Measurements from ENCODE around the gene ZNF169.
"Not testable (repeated sequence)": the region's sequence is repeated elsewhere in the genome, so short reads cannot be mapped to it uniquely, and the experiment has no call there.

ZNF169 gene

GRCh38 chr9:94281101-94281500 is 22.0 kb downstream of the ZNF169 start:
- H3K27ac ChIP-seq = no peak overlapping the region

GRCh38 chr9:94286116-94286515 is 27.0 kb downstream of the ZNF169 start:
- H3K27ac ChIP-seq = no peak overlapping the region
- DNase-seq (ENCODE audit: low read depth, low spot score) = no peak

More at GRCh38 chr9:94281101-94281500, 22.0 kb downstream of the ZNF169 start:
- DNase-seq (ENCODE audit: low read depth, low spot score) = no peak

- H3K27ac ChIP-seq = no peak overlapping the region
- DNase-seq (ENCODE audit: low read depth, low spot score) = no peak
Measured at GRCh38 chr9:94287877-94288513, 28.9 kb downstream of the ZNF169 start.

- no peak overlapping the region for H3K27ac ChIP-seq
- DNase-seq (ENCODE audit: low read depth, low spot score) = no peak
Measured at GRCh38 chr9:94289691-94290090, 30.6 kb downstream of the ZNF169 start.

- no peak for DNase-seq (ENCODE audit: low read depth, low spot score)
- no peak overlapping the region for H3K27ac ChIP-seq
Measured at GRCh38 chr9:94298949-94299599, 40.0 kb downstream of the ZNF169 start.

GRCh38 chr9:94300470-94301301 is 41.6 kb downstream of the ZNF169 start:
- DNase-seq (ENCODE audit: low read depth, low spot score) = no peak
- no peak overlapping the region for H3K27ac ChIP-seq

GRCh38 chr9:94301583-94301982 is 42.5 kb downstream of the ZNF169 start:
- H3K27ac ChIP-seq = no peak overlapping the region
- DNase-seq (ENCODE audit: low read depth, low spot score) = no peak

GRCh38 chr9:94302426-94302825 is 43.3 kb downstream of the ZNF169 start:
- no peak for DNase-seq (ENCODE audit: low read depth, low spot score)
- H3K27ac ChIP-seq = no peak overlapping the region

GRCh38 chr9:94303321-94303720 is 44.2 kb downstream of the ZNF169 start:
- H3K27ac ChIP-seq = no peak overlapping the region
- DNase-seq (ENCODE audit: low read depth, low spot score) = no peak

- not testable (repeated sequence) for DNase-seq (ENCODE audit: low read depth, low spot score); H3K27ac ChIP-seq
Measured at GRCh38 chr9:94315034-94315984, 56.2 kb downstream of the ZNF169 start.

GRCh38 chr9:94316236-94316635 is 57.1 kb downstream of the ZNF169 start:
- not testable (repeated sequence) for H3K27ac ChIP-seq; DNase-seq (ENCODE audit: low read depth, low spot score)

GRCh38 chr9:94317949-94318657 is 59.0 kb downstream of the ZNF169 start:
- H3K27ac ChIP-seq; DNase-seq (ENCODE audit: low read depth, low spot score): not testable (repeated sequence)

GRCh38 chr9:94322342-94322940 is 63.3 kb downstream of the ZNF169 start:
- DNase-seq (ENCODE audit: low read depth, low spot score) = not testable (repeated sequence)

GRCh38 chr9:94323153-94323798 is 64.2 kb downstream of the ZNF169 start:
- H3K27ac ChIP-seq; DNase-seq (ENCODE audit: low read depth, low spot score): not testable (repeated sequence)

More at GRCh38 chr9:94322342-94322940, 63.3 kb downstream of the ZNF169 start:
- not testable (repeated sequence) for H3K27ac ChIP-seq

GRCh38 chr9:94325583-94325982 is 66.5 kb downstream of the ZNF169 start:
- DNase-seq (ENCODE audit: low read depth, low spot score); H3K27ac ChIP-seq: not testable (repeated sequence)

- DNase-seq (ENCODE audit: low read depth, low spot score); H3K27ac ChIP-seq: not testable (repeated sequence)
Measured at GRCh38 chr9:94328544-94328943, 69.4 kb downstream of the ZNF169 start, which contains the start of gene NUTM2F. Gene NUTM2F (minus strand): TSS chr9:94328644. CDS start chr9:94328623, 21 bp downstream.

GRCh38 chr9:94336445-94336844 is 77.3 kb downstream of the ZNF169 start:
- H3K27ac ChIP-seq; DNase-seq (ENCODE audit: low read depth, low spot score): not testable (repeated sequence)

- not testable (repeated sequence) for DNase-seq (ENCODE audit: low read depth, low spot score); H3K27ac ChIP-seq
Measured at GRCh38 chr9:94338723-94339122, 79.6 kb downstream of the ZNF169 start.

Data from epithelial cell of prostate (primary cell).